ENCODE data around the gene PIEZO2.

PIEZO2 gene

GRCh38 chr18:10757349-10757748 lies 392.0 kb downstream of the PIEZO2 start:
- no peak for DNase-seq (ENCODE audit: extremely low read depth in 1 of 2, low read depth in 1 of 2)

GRCh38 chr18:10755855-10756254 lies 393.5 kb downstream of the PIEZO2 start:
- DNase-seq (ENCODE audit: extremely low read depth in 1 of 2, low read depth in 1 of 2) = no peak

GRCh38 chr18:10754128-10754527 lies 395.2 kb downstream of the PIEZO2 start:
- DNase-seq (ENCODE audit: extremely low read depth in 1 of 2, low read depth in 1 of 2) = no peak

- no peak for DNase-seq (ENCODE audit: extremely low read depth in 1 of 2, low read depth in 1 of 2)
Measured at GRCh38 chr18:10752382-10752781, 397.0 kb downstream of the PIEZO2 start.

- no peak for DNase-seq (ENCODE audit: extremely low read depth in 1 of 2, low read depth in 1 of 2)
Measured at GRCh38 chr18:10751653-10752052, 397.7 kb downstream of the PIEZO2 start.

- DNase-seq (ENCODE audit: extremely low read depth in 1 of 2, low read depth in 1 of 2) = no peak
Measured at GRCh38 chr18:10750191-10751035, 399.0 kb downstream of the PIEZO2 start.

- no peak for DNase-seq (ENCODE audit: extremely low read depth in 1 of 2, low read depth in 1 of 2)
Measured at GRCh38 chr18:10748641-10749040, 400.7 kb downstream of the PIEZO2 start.

GRCh38 chr18:10745971-10746370 lies 403.4 kb downstream of the PIEZO2 start:
- no peak for DNase-seq (ENCODE audit: extremely low read depth in 1 of 2, low read depth in 1 of 2)

- DNase-seq (ENCODE audit: extremely low read depth in 1 of 2, low read depth in 1 of 2) = no peak
Measured at GRCh38 chr18:10745219-10745618, 404.1 kb downstream of the PIEZO2 start.

GRCh38 chr18:10743766-10744165 lies 405.6 kb downstream of the PIEZO2 start:
- no peak for DNase-seq (ENCODE audit: extremely low read depth in 1 of 2, low read depth in 1 of 2)

- DNase-seq (ENCODE audit: extremely low read depth in 1 of 2, low read depth in 1 of 2) = no peak
Measured at GRCh38 chr18:10739152-10739551, 410.2 kb downstream of the PIEZO2 start.

- no peak for DNase-seq (ENCODE audit: extremely low read depth in 1 of 2, low read depth in 1 of 2)
Measured at GRCh38 chr18:10736984-10737383, 412.4 kb downstream of the PIEZO2 start.

- DNase-seq (ENCODE audit: extremely low read depth in 1 of 2, low read depth in 1 of 2) = no peak
Measured at GRCh38 chr18:10732990-10733389, 416.4 kb downstream of the PIEZO2 start.

GRCh38 chr18:10727477-10727876 lies 421.9 kb downstream of the PIEZO2 start:
- no peak for DNase-seq (ENCODE audit: extremely low read depth in 1 of 2, low read depth in 1 of 2)

- DNase-seq (ENCODE audit: extremely low read depth in 1 of 2, low read depth in 1 of 2) = no peak
Measured at GRCh38 chr18:10726198-10727068, 422.9 kb downstream of the PIEZO2 start.

- no peak for DNase-seq (ENCODE audit: extremely low read depth in 1 of 2, low read depth in 1 of 2)
Measured at GRCh38 chr18:10724666-10725065, 424.7 kb downstream of the PIEZO2 start.

GRCh38 chr18:10723496-10723895 lies 425.9 kb downstream of the PIEZO2 start:
- no peak for DNase-seq (ENCODE audit: extremely low read depth in 1 of 2, low read depth in 1 of 2)

GRCh38 chr18:10718809-10719208 lies 430.6 kb downstream of the PIEZO2 start:
- no peak for DNase-seq (ENCODE audit: extremely low read depth in 1 of 2, low read depth in 1 of 2)

GRCh38 chr18:10715791-10716190 lies 433.6 kb downstream of the PIEZO2 start:
- no peak for DNase-seq (ENCODE audit: extremely low read depth in 1 of 2, low read depth in 1 of 2)

GRCh38 chr18:10713409-10713808 lies 436.0 kb downstream of the PIEZO2 start:
- no peak for DNase-seq (ENCODE audit: extremely low read depth in 1 of 2, low read depth in 1 of 2)

- no peak for DNase-seq (ENCODE audit: extremely low read depth in 1 of 2, low read depth in 1 of 2)
Measured at GRCh38 chr18:10707294-10707693, 442.1 kb downstream of the PIEZO2 start.

- DNase-seq (ENCODE audit: extremely low read depth in 1 of 2, low read depth in 1 of 2) = no peak
Measured at GRCh38 chr18:10705786-10706185, 443.6 kb downstream of the PIEZO2 start.
